HG03280 (cell line): ENCODE results near the gene ZNF35.
A peak's percentile ranks its signal among the peaks of the same experiment; 100 is the strongest.

Source experiments
- ATAC-seq: cut with Tn5 transposase; IDR thresholded peaks from one replicate; pipeline ENCODE4 v1.9.1; 2021; ENCODE audit warnings: mild to moderate bottlenecking, moderate library complexity; ENCODE audit not compliant: unreplicated experiment

Gene ZNF35

GRCh38 chr3:44682182-44682896 lies 33.8 kb downstream of the ZNF35 start:
- no peak for ATAC-seq

DNA sequence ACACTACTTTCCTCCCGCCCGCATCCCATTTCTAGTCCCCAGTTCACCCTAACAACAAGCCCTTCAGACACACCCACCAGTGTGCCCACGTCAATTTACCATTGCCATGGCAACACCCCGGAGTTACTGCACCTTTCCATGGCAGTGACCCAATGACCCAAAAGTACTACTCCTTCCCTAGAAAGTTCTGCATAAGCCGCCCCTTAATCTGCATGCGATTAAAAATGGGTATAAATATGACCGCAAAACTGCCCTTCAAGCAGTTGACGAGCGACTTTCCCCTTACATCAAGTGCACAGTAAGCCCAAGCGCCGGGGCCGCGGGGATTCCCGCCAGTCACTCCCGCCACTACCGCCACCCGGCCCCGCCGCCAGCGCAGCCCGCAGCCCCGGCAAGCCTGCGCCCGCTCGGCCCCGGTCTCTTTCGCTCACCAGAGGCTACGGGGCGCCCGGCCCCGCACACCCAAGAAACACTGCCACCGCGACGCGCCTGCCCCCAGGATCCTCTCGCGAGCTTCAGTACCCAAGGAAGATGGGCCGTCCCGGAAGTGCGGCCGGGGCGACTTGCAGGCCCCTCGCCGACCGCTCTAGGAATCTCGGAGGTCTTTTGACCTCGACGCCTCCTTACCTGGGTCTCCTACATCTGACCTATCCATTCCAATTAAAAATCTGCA lies 36.7 kb downstream of the ZNF35 start:
- ATAC-seq = peak; percentile 86

DNA sequence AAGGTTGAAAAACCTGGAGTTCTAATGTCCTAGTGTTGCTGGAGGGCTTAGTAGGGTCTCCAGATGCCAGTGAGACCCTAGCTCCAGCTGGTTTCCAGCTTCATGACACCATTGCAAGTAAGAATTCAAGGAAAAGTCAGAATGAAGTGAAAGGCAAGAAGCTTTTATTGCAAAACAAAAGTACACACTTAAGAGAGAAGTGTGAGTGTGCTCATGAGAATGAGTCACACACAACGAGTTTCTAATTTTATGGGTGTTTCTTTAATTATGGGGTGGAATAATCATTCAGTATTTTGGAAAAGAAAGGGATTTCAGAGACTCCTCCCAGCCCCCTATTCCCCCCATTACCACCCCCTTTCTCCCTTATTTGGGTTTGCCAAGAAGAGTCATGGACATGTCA lies 39.4 kb downstream of the ZNF35 start:
- ATAC-seq = no peak
